ENCODE data around the gene TECTA. TPM values are rescaled to one million over a fixed set of nuclear protein-coding genes. Genes with fewer than 3 reads are reported as not detected.
"Not testable (repeated sequence)": the region's sequence is repeated elsewhere in the genome, so short reads cannot be mapped to it uniquely, and the experiment has no call there.

TECTA gene
- total RNA-seq, 2 experiments from 2014 or later, result 0.25 TPM

DNA sequence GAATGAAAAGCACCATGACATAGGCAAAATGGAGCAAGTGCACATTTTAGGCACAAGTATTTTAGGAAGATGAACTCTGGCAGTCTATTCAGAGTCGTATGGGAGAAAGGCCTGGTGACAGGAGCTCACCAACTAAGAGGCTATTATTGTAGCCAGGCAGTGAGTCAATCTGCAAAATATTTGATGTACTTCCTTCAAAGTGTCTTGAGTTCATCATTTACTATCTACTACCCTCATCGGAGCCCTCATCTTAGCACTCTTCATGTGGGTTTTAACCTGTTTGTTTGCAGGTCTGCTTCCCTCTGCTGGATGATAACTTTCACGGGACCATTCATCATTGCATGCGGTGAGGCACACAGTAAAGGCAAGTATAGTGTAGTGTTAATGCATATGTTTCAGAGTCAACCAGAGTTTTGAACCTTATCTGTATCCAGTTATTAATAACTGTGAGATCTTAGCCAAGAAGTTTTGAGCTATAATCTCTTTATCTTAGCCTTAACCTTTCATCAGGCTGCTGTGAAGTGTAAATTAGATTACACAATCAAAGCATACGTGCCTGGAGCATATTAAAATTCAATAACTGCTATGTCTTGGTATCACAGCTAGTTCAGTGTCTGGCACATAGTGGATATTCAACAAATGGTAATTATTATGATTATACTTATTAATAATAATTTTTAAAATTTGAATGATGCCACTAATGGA is 120.6 kb downstream of the TECTA start:
- Mint-ChIP-seq H3K36me3 (ENCODE audit: low read depth) (no peaks in the 10 kb centered on the region), H3K9me3 (no peaks in the 10 kb centered on the region), H3K4me1 (no peaks in the 10 kb centered on the region), H3K27ac (no peak overlapping the region), H3K4me3 (no peak overlapping the region), H3K27me3 (peaks cover 27% of the 10 kb centered on the region)
- DNase-seq, result no peak
- POLR2A ChIA-PET, result no interaction called here
- CTCF ChIA-PET, result no interaction called here

DNA sequence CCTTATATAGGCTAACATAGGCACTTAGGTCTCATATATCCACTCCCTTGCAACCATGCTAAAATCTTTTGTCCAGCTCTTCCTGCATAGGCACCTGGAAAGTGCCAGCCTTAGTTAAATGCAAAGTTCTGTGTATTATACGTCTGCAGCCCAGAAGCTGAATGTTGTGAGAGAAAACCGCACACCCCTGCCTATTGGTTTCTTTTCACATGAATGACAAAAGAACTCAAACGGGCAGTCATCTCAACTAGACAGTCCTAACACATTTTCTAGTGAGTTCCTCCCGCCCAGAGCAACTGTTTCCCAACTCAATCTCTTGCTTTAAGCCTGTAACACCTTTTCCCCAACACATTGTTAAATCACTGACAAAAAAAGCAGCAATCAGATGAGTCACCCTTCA is 122.1 kb downstream of the TECTA start:
- H3K4me1 Mint-ChIP-seq, result no peaks in the 10 kb centered on the region
- H3K9me3 Mint-ChIP-seq, result no peaks in the 10 kb centered on the region
- H3K27ac Mint-ChIP-seq, result no peak overlapping the region
- H3K36me3 Mint-ChIP-seq (ENCODE audit: low read depth), result no peaks in the 10 kb centered on the region
- ChIA-PET CTCF (no interaction called here), POLR2A (no interaction called here)
- DNase-seq, result no peak
- no peak overlapping the region for H3K4me3 Mint-ChIP-seq
- peaks cover 25% of the 10 kb centered on the region for H3K27me3 Mint-ChIP-seq

DNA sequence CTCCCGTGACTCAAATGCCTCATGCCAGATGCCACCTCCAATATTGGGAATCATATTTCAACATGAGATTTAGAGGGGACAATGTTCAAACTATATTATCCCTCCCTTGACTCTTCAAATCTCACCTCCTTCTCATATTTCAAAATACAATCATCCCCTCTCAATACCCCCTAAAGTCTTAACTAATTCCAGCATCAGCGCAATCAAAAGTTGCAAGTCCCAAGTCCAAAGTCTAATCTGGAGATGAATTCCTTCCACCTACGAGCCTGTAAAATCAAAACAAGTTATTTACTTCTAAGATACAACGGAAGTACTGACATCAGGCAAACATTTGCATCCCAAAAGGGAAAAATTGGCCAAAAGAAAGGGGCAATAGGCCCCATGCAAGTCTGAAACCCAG is 124.3 kb downstream of the TECTA start:
- Mint-ChIP-seq H3K9me3 (no peaks in the 10 kb centered on the region), H3K4me3 (no peak overlapping the region)
- CTCF ChIA-PET, result no interaction called here

DNA sequence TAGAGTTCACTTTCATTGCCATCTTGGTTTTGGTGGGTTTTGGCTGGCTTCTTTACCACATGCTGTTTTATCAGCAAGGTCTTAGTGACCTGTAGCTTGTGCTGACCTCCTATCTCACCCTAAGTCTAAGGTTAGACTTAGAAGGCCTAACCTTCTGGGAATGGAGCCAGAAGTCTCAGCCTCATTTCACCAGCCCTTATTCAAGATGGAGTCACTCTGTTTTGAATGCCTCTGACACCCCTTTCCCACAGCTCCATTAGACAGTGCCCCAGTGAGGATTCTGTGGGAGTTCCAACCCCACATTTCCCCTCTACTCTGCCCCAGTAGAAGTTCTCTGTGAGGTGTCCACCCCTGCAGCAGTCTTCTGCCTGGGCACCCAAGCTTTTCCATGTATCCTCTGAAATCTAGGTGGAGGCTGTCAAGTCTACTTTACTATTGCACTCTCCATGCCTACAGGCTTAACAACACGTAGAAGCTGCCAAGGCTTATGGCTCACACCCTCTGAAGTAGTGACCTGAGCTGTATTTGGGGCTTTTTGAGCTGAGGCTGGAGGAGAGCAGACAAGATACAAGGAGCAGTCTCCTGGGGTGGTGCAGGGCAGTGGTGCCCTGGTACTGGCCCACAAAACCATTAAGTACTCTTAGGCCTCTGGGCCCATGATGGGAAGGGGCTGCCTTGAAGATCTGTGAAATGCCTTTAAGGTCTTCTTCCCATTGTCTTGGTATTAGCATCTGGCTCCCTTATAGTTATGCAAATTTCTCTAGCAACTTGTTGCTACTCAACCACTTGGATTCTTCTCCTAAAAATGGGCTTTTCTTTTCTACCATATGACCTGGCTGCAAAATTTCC is 125.6 kb downstream of the TECTA start:
- Mint-ChIP-seq H3K4me3 (no peak overlapping the region), H3K27me3 (peaks cover 32% of the 10 kb centered on the region), H3K36me3 (ENCODE audit: low read depth) (no peaks in the 10 kb centered on the region), H3K4me1 (no peaks in the 10 kb centered on the region), H3K27ac (no peak overlapping the region), H3K9me3 (no peaks in the 10 kb centered on the region)
- CTCF ChIA-PET, result interaction anchor here (1.2 kb wide), 1 partner anchor 11 kb away, joined by 5 read pairs; no protein-coding TSS in a partner anchor
- POLR2A ChIA-PET, result no interaction called here
- DNase-seq, result no peak

More for the DNA sequence above, 124.3 kb downstream of the TECTA start:
- Mint-ChIP-seq H3K27ac (no peak overlapping the region), H3K36me3 (ENCODE audit: low read depth) (no peaks in the 10 kb centered on the region), H3K4me1 (no peaks in the 10 kb centered on the region), H3K27me3 (peaks cover 29% of the 10 kb centered on the region)
- POLR2A ChIA-PET, result no interaction called here
- no peak for DNase-seq

DNA sequence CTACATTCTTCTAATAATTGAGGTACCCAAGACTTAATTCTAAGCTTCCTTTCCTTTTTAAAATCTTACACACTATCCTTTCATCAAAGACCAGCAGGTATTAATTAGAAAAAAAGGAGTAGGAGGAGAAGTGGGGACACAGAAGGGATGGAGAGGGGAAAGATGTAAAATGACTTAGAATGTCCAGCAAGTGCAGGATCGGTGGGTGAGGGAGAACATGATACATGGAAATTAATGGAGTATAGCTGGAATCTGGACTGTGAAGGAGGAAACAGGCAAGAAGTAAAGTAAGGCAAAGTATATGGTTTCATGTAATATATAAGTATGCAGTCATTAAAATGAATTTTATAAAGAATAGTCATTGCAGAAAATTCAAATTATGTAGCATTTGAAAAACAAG is 127.8 kb downstream of the TECTA start:
- Mint-ChIP-seq H3K9me3 (no peaks in the 10 kb centered on the region), H3K27me3 (peaks cover 35% of the 10 kb centered on the region), H3K4me3 (no peak overlapping the region), H3K36me3 (ENCODE audit: low read depth) (no peaks in the 10 kb centered on the region), H3K27ac (no peak overlapping the region), H3K4me1 (no peaks in the 10 kb centered on the region)
- no peak for DNase-seq
- POLR2A ChIA-PET, result no interaction called here
- CTCF ChIA-PET, result no interaction called here

DNA sequence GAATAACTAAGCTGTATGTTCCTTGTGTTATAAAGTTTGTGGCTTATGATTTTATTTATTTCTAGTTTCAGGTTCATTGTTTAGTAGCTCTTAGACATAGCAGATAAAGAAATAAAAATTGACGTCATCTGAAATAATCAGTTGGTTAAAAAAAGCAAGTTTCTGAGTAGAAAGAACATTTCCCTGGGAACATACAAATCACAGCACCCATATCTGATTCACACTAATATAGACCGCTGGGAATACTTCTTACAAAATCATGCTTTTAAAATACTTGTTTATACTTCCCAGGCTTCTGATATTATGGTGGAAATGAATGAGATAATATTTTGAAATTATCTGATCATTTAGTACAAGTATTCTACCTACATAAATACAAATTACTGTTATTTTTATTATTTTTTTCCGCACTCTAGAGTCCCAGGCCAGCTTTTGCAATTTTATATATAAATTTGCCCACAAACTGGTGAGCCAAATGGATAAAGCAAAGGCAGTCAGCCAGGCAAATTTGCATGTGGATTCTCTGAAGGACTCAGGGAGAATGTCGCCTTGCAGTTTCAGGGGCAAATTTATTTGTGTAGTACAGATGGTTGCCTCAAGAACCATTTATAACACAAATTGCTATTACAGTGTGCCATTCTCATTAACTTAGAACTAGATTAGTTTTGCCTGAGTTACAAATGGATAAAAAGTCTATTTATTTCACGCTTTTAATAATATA is 128.6 kb downstream of the TECTA start:
- Mint-ChIP-seq H3K9me3 (no peaks in the 10 kb centered on the region), H3K4me1 (no peaks in the 10 kb centered on the region), H3K27ac (no peak overlapping the region), H3K4me3 (no peak overlapping the region), H3K36me3 (ENCODE audit: low read depth) (no peaks in the 10 kb centered on the region), H3K27me3 (peaks cover 40% of the 10 kb centered on the region)
- CTCF ChIA-PET, result no interaction called here
- POLR2A ChIA-PET, result no interaction called here
- DNase-seq, result no peak

DNA sequence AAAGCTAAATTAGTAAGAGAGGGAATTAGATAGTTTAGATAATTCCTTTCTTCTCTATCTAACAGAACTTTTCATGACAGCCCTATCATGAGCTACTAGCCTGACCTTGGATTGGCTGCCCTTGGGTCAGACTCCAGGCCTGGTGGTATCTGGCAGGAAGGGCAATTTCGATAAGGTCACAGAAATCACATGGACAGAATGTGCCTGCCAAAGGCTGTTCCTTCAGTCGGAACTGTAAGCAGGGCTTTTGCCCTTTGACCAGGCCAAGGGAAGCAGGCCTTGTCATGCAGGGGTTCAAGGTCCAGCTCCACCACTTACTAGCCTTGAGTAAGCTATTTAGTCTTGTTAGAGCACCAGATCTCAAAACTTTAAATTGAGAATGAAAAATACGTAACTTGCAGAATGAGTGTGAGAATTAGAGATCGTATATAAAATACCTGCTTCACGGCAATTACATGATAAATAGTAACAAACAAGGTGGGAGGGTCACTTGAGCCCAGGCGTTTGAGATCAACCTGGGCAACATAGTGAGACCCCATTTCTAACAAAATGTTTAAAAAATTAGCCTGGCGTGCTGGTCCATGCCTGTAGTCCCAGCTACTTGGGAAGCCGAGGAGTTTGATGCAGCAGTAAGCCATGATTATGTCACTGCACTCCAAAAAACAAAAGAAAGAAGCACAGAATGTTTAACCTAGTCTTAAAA is 130.7 kb downstream of the TECTA start:
- H3K4me1 Mint-ChIP-seq, result peaks cover 13% of the 10 kb centered on the region
- no peaks in the 10 kb centered on the region for H3K9me3 Mint-ChIP-seq
- peaks cover 45% of the 10 kb centered on the region for H3K27me3 Mint-ChIP-seq
- no peak overlapping the region for H3K27ac Mint-ChIP-seq
- no peaks in the 10 kb centered on the region for H3K36me3 Mint-ChIP-seq (ENCODE audit: low read depth)
- ChIA-PET POLR2A (no interaction called here), CTCF (no interaction called here)
- no peak for DNase-seq
- no peak overlapping the region for H3K4me3 Mint-ChIP-seq

DNA sequence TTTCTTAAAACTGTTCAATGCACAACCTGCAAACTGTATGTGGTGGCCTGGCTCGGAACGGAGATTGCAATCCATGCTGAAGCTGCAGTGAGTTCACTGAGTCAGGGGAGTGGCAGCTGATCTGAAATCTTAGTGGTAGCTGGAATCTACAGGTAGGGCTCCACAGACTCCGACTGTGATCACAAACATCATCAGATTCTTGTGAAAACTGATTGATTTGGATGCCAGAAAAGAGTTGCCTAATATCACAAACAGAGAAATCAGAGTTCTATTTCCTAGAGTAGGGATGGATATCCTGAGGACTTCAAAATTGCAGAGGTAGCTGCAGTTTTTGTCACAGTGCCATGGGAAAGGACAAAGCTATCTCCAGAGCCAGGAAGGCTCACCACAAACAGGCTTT is 134.0 kb downstream of the TECTA start:
- H3K4me3 Mint-ChIP-seq, result no peak overlapping the region
- no peak overlapping the region for H3K27ac Mint-ChIP-seq
- peaks cover 22% of the 10 kb centered on the region for H3K4me1 Mint-ChIP-seq
- H3K9me3 Mint-ChIP-seq, result no peaks in the 10 kb centered on the region
- H3K36me3 Mint-ChIP-seq (ENCODE audit: low read depth), result no peaks in the 10 kb centered on the region
- CTCF ChIA-PET, result no interaction called here
- no peak for DNase-seq
- H3K27me3 Mint-ChIP-seq, result peaks cover 34% of the 10 kb centered on the region
- POLR2A ChIA-PET, result no interaction called here

DNA sequence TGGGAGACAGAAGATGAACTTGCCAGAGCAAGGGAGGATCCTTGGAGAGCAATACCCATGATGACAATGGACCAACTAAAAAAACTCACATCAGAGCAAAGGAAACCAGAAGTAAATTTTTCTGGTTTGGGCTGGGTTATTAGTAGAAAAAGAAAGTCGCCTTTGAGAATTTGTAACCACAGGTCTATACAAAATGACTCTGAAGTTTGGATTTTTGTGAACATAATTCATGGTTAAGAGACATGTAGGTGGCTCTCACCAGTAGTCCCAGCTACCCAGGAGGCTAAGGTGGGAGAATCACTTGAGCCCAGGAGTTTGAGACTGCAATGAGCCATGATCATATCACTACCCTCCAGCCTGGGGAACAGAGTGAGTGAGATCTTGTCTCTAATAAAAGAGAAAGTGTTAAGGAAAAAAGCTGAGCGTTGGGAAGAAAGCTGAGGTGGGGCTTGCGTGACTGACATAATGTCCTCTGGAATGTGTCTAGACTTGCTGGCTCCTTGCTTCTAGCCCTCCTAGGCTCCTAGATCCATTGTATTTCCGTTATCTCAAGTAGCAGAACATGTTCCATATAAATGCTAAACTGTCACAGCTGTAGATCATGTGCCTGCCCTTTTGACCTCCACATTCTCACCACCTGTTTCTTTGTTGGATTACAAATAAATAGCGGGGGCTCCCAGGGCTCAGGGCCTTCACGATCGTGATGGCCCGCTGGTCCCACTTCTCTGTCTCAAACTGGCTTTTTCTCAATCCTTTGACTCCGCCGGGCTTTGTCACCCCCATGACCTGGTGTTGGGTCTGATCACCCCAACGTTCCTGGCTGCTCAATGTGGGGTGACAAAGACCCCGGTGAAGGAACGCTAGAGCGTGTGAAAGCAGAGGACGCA is 135.3 kb downstream of the TECTA start:
- Mint-ChIP-seq H3K4me1 (peaks cover 22% of the 10 kb centered on the region), H3K27ac (no peak overlapping the region), H3K36me3 (ENCODE audit: low read depth) (no peaks in the 10 kb centered on the region), H3K27me3 (peaks cover 22% of the 10 kb centered on the region), H3K4me3 (no peak overlapping the region), H3K9me3 (no peaks in the 10 kb centered on the region)
- no peak for DNase-seq
- ChIA-PET CTCF (interaction anchor here (2.2 kb wide), 1 partner anchor 10 kb away, joined by 5 read pairs; no protein-coding TSS in a partner anchor), POLR2A (interaction anchor here (0.6 kb wide), 1 partner anchor 1508 kb away, joined by 3 read pairs; no protein-coding TSS in a partner anchor)

DNA sequence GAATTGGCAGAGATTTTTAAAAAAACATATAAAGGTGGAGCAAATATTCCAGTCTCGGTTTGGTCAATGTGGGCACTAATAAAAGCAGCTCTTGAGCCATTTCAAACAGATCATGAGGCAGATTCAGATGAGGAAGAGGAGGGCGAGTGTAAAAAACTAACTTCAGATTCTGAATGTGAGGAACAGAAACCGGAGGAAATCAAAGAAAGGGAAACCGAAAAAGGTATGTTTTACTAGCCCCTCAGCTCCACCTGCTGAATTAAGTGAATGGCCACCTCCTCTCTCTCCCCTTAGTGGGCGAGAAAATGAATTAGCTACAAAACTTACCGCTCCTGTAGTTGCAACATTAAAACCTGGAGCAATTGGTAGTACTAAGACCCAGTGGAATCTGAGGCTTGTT is 136.2 kb downstream of the TECTA start:
- not testable (repeated sequence) for H3K27ac Mint-ChIP-seq

DNA sequence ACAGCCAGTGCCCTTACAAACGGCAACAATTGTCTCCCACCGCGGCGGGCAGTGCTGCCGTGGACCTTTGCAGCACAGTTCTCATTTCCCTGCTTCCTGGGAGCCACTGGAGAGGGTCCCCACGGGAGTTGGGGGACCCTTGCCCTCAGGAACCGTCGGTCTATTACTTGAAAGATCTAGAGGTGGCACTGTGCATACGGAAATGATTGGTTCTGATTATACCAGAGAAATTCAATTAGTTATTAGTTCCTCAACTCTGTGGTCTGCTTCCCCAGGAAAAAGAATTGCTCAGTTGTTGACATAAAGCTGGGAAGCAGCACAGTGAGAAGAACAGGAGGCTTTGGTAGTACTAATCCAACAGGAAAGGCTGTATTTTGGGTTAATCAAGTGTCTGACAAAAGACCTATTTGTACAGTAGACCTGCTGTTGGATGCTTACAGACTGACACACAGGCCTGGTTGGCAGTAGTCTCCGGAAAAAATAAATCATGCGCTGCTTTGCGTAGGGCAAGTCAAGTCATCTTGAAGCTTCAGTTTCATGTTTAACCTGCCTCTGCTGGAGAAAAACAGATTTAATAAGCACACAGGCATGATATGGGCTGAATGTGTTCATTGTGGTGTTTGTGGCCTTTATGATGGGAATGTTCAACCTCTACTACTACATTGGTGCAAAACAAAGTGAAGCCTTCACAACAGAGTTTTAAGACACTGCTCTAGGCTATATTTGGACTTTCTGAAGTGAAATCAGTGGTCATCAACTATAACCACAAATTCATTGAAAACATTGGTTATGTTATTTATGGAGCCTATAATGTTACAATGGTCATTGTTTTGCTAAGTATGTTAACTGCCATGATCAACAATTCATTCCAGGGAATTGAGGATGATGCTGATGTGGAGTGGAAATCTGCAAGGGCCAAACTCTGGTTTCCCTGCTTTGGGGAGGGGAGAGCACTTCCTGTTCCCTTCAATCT is 136.9 kb downstream of the TECTA start:
- CTCF ChIA-PET, result interaction anchor here (2.2 kb wide), 1 partner anchor 12 kb away, joined by 5 read pairs; no protein-coding TSS in a partner anchor
- Mint-ChIP-seq H3K4me1 (peaks cover 22% of the 10 kb centered on the region), H3K4me3 (no peak overlapping the region), H3K27me3 (peaks cover 27% of the 10 kb centered on the region), H3K36me3 (ENCODE audit: low read depth) (no peaks in the 10 kb centered on the region), H3K9me3 (no peaks in the 10 kb centered on the region), H3K27ac (no peak overlapping the region)
- DNase-seq, result no peak
- POLR2A ChIA-PET, result no interaction called here

More for the DNA sequence above, 136.2 kb downstream of the TECTA start:
- H3K4me1 Mint-ChIP-seq, result peaks cover 22% of the 10 kb centered on the region
- peaks cover 21% of the 10 kb centered on the region for H3K27me3 Mint-ChIP-seq
- ChIA-PET POLR2A (interaction anchor here (0.6 kb wide), 1 partner anchor 1508 kb away, joined by 3 read pairs; no protein-coding TSS in a partner anchor), CTCF (interaction anchor here (2.2 kb wide), 1 partner anchor 11 kb away, joined by 5 read pairs; no protein-coding TSS in a partner anchor)
- not testable (repeated sequence) for H3K36me3 Mint-ChIP-seq (ENCODE audit: low read depth); H3K4me3 Mint-ChIP-seq; DNase-seq; H3K9me3 Mint-ChIP-seq
